SH-SY5Y (cell line): Measurements from ENCODE around the gene TRPM5.

Experiments used
- GATA2 ChIP-seq: IDR thresholded peaks from 2 replicates; pipeline ENCODE4 v1.6.1; 2011; ENCODE audit warnings: mild to moderate bottlenecking, low read depth, low read length
- GATA3 ChIP-seq: IDR thresholded peaks from 2 replicates; pipeline ENCODE4 v1.6.1; 2011; ENCODE audit warnings: low read depth, mild to moderate bottlenecking, low read length, moderate library complexity

The TRPM5 gene

DNA sequence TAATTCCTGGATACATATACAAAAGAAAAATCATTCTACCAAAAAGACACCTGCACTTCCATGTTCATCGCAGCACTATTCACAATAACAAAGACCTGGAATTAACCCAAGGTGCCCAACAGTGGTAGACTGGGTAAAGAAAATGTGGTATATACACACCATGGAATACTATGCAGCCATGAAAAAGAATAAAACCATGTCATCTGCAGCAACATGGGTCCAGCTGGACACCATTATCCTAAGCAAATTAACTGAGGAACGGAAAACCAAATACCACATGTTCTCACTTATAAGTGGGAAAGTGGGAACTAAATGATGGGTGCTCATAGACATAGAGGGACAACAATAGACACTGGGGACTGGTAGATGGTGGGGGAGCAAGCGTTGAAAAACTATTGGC is 4.5 kb downstream of the TRPM5 start:
- TF ChIP-seq GATA3 = no peak
- TF ChIP-seq GATA2 = no peak

DNA sequence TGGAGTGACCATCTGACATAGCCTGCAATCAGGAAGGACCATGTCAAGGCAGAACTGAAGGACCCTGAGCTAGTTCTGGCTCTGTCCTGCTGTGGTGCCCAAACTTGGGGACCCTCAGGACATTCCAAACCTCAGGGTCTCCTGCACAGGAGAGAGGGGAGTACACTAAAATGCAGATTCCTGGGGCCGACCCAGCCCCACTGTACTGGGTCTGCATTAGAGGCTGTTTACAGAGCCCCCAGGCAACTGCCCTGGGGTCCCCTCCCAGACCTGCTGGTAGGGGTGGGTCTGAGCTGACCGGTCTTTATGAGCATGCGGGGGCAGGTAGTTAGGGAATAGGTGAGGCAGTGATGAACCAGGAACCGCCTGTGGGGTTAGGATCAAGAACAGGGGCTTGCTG is 6.8 kb downstream of the TRPM5 start:
- no peak for TF ChIP-seq GATA2
- TF ChIP-seq GATA3 = no peak

- TF ChIP-seq GATA3 = no peak
- no peak for TF ChIP-seq GATA2
Measured at GRCh38 chr11:2436521-2437031, 7.7 kb downstream of the TRPM5 start.

- TF ChIP-seq GATA3 = no peak
- no peak for TF ChIP-seq GATA2
Measured at GRCh38 chr11:2436013-2436520, 8.2 kb downstream of the TRPM5 start.

DNA sequence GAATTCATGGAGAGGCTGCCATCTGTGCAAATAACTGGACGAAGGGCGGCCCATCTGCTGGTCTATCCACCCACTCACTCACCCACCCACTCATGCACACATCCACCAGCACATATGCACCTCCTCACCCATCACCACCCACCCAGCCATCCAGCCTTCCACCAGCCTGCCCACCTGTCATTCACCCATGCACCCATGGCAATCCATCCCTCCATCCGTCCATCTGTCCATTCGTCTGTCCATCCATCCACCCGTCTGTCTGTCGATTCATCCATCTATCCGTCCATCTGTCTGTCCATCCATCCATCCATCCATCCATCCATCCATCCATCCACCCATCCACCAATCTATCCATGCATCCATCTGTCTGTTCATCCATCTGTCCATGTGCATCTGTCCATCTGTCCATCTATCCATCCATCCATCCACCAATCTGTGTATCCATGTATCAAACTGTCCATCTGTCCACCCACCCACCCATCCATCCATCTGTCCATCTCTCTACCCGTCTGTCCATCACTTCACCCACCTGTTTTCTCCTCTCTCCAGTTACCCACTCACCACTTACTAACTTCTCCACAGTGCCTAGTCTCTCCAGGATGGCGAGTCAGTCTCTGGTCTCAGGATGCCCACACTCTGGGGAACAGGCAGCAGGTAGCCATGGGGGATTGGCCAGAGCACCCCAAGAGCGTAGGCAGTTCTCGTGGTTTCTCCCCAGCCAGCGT is 8.9 kb downstream of the TRPM5 start:
- TF ChIP-seq GATA2 = no peak
- no peak for TF ChIP-seq GATA3

- no peak for TF ChIP-seq GATA3
- TF ChIP-seq GATA2 = no peak
Measured at GRCh38 chr11:2434506-2435255, 9.6 kb downstream of the TRPM5 start.

GRCh38 chr11:2434008-2434407 is 10.3 kb downstream of the TRPM5 start:
- TF ChIP-seq GATA3 (no peak), GATA2 (no peak)

- TF ChIP-seq GATA3 = no peak
- no peak for TF ChIP-seq GATA2
Measured at GRCh38 chr11:2433106-2433925, 11.0 kb downstream of the TRPM5 start.

DNA sequence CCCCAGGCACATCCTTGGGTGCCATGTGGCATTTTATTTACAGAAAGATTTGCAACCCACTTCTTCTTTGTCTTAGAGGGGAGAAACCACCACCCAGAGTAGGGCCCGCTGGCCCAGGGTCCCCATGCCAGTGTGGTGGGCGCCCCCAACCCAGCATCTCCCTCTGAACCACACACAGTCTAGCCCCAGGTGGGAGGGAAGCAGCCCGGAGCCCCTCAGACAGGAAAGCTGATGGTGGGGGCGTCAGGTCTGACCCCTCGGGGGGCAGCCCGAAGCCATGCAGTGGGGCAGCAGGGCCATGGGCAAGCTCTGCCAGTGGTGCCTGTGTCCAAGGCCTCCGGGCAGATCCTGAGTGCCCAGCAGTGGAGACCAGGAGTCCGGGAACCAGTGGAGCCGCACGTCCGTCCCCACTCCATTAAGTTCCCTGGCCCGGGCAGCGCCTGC is 11.7 kb downstream of the TRPM5 start:
- TF ChIP-seq GATA3 = no peak
- TF ChIP-seq GATA2 = no peak

DNA sequence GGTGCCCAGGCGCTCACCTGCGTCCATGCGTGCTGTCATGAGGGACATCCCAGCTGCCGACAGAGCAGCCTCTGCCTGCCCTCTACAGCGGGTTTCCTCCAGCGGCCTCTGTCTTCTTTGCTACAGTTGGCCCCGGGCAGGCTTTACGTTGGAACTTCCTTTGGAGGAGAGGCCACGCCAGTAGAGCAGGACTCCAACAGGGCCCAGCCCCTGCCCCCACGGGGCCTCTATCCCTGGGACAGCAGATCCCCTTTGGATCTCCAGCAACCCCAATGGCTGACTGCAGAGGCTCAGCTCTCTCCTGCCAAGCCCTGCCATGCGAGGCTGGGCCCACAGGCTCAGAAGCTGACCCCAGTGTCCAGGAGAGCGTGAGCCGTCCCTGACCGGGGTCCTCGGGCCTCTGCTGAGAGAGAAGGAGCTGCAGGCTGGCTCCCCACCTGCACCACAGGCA is 12.1 kb downstream of the TRPM5 start:
- TF ChIP-seq GATA3 (no peak), GATA2 (no peak)

- TF ChIP-seq GATA3 (no peak), GATA2 (no peak)
Measured at GRCh38 chr11:2431395-2431794, 12.9 kb downstream of the TRPM5 start.

GRCh38 chr11:2428322-2428795 is 16.0 kb downstream of the TRPM5 start:
- no peak for TF ChIP-seq GATA3
- TF ChIP-seq GATA2 = no peak

- TF ChIP-seq GATA3 = no peak
- TF ChIP-seq GATA2 = no peak
Measured at GRCh38 chr11:2427721-2428321, 16.5 kb downstream of the TRPM5 start.

GRCh38 chr11:2426826-2427521 is 17.3 kb downstream of the TRPM5 start:
- TF ChIP-seq GATA3 (no peak), GATA2 (no peak)

- TF ChIP-seq GATA3 = no peak
- no peak for TF ChIP-seq GATA2
Measured at GRCh38 chr11:2426221-2426620, 18.1 kb downstream of the TRPM5 start.
